ENCODE data around the gene KRT77.
"Not testable (repeated sequence)": the region's sequence is repeated elsewhere in the genome, so short reads cannot be mapped to it uniquely, and the experiment has no call there.

Gene KRT77

GRCh38 chr12:52673713-52674432 lies 29.5 kb downstream of the KRT77 start:
- no peak for DNase-seq

- no peak for DNase-seq
These were observed 30.1 kb downstream of the KRT77 start for GRCh38 chr12:52673217-52673616.

DNA sequence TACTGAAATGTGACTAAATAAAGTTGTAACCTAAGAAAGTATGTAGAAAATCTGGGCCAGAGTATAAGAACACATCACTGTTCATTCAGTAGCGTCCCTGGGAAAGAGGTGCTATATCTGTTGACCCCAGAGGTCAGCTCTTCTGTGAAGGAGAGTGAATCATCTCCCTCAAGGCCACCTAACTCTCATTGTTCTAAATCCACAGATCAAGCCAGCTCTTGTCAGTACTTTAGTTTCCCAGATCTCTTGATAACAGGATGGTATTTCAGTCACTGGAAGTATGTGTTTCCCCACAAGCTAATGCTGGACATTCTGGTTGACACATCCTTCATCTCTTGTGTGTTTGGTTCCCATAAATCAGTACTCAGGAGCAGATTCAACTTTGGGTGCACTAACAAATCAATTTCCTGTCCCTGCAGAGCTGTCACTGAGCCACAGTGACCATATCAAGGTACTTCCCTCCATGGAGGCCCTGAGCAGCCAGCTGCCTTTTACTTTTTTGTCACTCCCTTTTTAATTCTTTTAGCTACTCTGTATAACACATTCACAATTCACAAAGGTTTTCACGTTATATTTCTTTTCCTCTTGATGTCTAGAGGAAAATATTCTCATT lies 30.9 kb downstream of the KRT77 start:
- DNase-seq, result no peak

GRCh38 chr12:52670961-52671360 lies 32.4 kb downstream of the KRT77 start:
- DNase-seq, result no peak

DNA sequence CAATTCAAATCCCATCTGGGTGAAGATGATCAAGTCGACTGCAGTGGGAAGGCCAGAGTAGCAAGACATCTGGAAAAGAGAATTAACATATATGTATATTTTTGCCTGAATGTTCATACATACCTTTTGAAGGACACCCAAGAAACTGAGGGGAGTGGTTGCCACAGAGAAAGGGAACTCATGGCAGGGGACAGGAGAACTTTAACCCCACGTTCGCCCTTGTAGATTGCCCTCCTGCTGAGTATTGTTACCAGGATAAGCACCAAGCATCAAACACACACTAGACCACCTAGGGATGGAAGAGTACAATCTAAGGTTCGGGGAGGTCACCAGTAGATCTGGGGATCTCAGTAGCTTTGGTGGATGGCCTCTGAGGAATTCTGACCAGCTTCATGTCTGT lies 32.8 kb downstream of the KRT77 start:
- no peak for DNase-seq

DNA sequence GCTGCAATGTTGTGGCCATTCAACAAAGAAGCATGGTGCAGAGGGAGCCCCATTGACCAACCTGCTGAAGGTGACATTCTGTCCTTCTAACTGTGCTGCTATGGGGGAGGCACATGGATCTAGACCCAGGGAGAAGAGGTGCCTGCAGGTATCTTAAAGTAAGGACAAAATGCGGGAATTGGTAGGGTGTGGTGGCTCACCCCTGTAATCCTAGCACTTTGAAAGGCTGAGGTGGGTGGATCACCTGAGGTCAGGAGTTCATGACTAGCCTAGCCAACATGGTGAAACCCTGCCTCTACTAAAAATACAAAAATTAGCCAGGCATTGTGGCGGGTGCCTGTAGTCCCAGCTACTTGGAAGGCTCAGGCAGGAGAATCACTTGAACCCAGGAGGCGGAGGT lies 33.4 kb downstream of the KRT77 start:
- not testable (repeated sequence) for DNase-seq

DNA sequence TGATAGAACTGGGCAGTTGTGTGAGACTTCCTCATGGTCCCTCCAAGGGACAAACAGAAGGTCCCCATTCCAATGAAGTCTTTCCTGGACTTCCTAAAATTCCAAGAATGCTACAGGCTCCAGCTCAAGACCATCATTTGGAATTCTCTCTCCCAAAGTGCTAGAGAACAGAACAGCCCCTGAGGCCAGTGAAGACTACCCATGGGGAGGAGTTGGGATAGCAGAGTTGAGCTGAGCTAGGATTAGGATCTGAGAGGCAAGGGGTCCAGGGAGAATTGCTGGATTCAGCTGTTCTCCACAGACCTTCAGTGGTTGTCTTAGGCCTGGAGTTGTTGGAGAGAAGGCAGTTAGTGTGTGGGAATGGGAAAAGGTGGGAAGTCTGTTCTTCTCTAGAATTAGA lies 33.9 kb downstream of the KRT77 start:
- DNase-seq, result no peak

DNA sequence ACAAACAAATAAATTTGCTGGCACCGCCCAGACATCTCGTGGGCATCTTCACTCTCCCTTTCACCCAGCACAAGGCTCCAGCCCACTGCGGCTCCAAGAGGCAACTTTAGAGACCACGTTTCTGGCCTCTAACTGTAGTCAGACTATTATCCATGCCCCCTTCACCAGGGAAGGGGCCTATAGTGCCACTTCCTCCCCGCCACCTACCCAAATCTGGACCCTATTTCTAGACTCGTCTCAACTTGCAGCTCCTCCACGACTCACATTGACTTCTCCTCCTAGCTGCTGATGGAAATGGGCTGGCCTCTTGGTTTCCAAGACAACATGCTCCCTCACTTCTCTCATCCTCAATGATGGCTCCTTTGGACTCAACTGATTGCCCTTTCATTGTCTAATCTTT lies 35.4 kb downstream of the KRT77 start:
- DNase-seq, result no peak

- DNase-seq, result no peak
These were observed 35.8 kb downstream of the KRT77 start for GRCh38 chr12:52667509-52667908.

DNA sequence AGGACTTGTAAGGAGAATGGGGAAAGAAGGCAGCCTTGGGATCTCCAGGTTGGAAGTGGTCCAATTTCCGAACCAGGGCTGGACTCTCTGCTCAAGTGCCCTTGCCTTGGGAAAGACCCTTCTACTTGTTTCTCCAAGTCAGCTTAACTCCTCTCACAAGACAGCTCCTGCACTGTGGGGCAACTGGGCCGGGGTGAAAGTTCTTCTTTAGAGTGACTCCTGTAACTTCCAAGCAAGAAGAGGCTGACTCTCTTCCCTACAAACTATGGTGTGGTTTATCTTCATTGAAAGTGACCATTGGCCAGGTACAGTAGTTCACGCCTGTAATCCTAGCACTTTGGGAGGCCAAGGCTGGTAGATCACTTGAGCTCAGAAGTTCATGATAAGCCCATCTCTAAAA lies 36.9 kb downstream of the KRT77 start:
- DNase-seq, result no peak

GRCh38 chr12:52663420-52663819 lies 39.9 kb downstream of the KRT77 start:
- DNase-seq, result no peak

GRCh38 chr12:52662918-52663229 lies 40.5 kb downstream of the KRT77 start:
- no peak for DNase-seq

DNA sequence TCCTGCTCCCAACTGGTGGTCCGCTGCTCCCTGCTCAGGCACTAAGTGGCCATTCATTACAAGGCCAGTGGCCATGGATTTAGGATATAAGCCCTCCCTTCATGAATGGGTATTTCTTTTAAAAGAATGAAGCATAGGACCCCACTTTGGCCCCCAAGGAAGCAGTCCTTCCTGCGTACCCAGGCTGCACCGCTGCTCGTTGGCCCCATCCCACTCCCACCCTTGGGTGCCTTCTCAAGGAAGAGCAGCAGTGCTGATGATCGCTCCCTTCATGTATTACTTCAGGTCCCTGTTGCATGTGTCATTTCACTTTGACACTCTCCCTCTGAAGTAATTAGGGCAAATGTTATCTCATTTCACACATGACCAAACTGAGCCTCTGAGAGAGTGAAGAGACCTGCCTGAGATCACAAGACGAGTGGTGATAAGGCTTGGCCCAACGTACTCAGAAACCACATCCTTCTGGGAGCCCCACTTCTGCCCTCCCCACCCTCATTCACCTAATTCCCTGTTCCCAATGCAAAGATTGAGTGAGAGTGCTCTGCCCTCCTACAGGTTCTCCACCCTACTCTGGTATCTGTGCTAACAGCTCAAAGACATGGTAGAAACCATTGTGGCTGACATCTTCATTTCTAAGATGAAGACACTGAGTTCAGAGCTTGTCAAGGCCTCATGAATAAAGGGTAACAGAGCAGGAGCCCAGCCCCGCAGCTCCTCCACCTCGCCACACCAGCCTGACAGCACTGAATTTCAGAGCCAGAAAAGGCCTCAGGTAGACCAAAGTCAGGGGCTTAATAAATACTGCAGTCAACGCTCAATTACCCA lies 41.0 kb downstream of the KRT77 start:
- DNase-seq, result no peak

DNA sequence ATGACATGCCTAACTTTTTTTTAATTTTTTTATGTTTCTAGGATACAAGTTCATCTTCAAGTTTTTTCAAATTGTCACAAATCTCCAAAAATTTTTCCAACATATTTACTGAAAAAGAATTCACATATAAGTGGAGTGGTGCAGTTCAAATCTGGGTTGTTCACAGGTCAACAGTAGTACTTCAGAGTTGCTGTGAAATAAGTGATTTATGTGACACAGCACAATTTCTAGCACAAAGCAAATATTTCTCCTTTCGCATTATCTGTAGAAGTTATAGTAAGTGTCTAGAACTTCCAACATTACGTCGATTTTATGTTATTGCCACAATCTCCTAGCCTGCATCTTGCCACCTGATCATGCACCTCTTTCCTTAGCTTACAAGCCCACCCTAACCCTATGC lies 41.7 kb downstream of the KRT77 start:
- no peak for DNase-seq

DNA sequence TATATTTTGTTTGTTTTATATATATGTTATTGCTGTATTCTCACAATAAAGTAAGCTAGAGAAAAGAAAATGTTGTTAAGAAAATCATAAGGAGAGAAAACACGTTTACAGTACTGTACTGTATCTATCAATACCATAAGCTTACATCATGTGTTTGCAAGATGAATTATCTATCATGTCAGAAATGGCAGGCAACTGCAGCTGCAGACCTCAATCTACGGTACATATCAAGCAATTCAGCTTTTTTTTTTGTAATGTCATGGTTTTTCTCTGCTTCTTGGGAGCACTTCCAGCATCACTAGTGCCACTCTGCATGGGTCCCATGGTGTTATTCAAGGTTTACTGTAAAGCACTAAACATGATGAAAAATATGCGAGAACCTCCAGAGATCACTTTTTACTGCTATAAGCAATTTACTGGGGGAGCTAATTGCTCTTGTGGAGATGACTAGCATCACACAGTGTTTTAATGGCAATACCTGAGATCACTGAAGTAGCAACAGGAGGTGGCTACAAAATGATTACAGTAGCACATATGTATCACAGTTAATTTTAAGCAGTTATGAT lies 42.3 kb downstream of the KRT77 start:
- no peak for DNase-seq

GRCh38 chr12:52659951-52660350 lies 43.4 kb downstream of the KRT77 start:
- no peak for DNase-seq

DNA sequence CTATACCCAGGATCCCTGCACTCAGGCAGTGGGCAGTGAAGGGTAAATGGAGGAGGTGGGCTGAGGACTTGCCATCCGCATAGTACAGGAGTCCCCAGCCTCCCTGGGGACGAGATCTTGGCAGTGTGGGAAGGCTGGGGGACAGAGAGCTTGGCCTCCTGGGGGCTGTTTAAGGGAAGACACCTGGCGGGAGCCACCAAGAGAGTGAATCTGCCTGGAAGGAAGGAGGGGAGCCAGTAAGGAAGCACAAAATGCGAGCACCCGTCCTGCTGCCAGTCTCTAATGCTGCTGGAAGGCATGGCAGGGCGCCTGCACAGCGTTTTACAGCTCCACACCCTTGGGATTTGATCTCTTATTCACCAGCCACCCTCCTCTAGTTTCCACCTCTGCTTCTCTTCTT lies 43.9 kb downstream of the KRT77 start:
- DNase-seq, result no peak

GRCh38 chr12:52658196-52658595 lies 45.1 kb downstream of the KRT77 start:
- no peak for DNase-seq

- no peak for DNase-seq
These were observed 45.9 kb downstream of the KRT77 start for GRCh38 chr12:52657250-52657902.

DNA sequence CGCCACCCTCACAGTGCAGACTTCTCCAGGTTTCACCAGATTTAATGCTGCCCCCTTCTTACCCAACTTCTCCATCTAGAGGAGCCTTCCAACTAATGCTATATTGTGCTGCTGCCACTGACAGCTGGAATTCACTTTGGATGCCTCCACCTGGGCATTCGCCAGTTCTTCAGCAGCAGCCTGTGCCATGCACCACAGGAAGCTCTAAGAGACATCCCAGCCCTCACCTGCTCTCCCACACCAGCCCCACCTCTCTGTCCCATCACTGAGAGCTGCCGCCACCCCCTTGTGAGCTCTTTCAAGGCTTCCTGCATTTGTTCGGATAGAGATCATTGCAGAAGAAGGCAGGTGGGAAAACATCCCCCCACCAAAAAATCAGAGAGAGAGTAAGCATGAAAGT lies 46.7 kb downstream of the KRT77 start:
- no peak for DNase-seq

GRCh38 chr12:52655720-52656124 lies 47.6 kb downstream of the KRT77 start:
- no peak for DNase-seq

DNA sequence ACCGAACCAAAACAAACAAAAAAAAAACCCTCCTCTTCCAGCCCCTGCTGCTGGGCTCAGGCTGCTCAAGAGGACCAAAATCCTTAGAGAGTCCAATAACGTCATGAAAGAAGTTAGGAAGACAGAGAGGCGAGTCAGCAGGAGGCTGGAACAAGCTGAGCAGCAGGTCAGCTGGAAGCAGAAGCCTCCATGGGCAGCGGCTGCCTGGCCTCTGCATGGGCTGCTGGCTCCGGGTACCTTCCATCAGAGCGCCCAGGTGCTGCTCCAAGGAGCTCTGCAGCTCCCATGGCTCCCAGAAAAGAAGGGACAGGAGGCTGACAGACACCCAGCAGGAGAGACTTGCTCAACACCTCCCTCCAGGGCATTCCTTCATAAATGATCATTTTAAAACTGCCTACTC lies 48.1 kb downstream of the KRT77 start:
- no peak for DNase-seq

DNA sequence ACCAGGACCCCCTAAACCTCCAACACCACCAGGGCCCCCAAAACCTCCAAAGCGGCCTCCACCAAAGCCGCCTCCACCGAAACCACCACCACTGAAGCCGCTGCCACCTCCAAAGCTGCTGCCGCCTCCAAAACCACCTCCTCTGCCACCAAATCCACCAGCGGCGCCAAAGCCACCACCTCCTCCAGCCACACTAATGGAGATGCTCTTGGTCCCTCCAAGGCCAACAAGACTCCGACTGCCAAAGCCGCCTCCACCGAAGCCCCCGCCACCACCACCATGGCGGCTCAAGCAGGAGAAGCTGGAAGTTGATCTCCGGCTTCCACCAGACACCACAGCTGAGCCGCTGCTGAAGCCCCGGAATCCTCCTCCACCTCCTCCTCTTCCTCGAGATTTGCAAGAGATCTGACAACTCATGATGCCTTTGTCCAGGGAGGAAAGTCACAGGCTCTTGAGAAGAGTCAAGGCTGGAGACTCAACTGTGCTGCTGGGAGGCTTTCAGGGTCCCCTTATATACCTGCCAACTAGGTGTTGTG lies 51.5 kb downstream of the KRT77 start, which contains the start of gene KRT2:
KRT2 (minus strand) TSS at position 486 of the 536 bp plus-strand sequence; CDS start at position 417, 69 bp downstream.
- DNase-seq, result no peak

Data from CD4-positive, alpha-beta T cell treated with Interleukin-1 beta for 1 hour (primary cell).